ENCODE results near the gene ITGA1.

DNA sequence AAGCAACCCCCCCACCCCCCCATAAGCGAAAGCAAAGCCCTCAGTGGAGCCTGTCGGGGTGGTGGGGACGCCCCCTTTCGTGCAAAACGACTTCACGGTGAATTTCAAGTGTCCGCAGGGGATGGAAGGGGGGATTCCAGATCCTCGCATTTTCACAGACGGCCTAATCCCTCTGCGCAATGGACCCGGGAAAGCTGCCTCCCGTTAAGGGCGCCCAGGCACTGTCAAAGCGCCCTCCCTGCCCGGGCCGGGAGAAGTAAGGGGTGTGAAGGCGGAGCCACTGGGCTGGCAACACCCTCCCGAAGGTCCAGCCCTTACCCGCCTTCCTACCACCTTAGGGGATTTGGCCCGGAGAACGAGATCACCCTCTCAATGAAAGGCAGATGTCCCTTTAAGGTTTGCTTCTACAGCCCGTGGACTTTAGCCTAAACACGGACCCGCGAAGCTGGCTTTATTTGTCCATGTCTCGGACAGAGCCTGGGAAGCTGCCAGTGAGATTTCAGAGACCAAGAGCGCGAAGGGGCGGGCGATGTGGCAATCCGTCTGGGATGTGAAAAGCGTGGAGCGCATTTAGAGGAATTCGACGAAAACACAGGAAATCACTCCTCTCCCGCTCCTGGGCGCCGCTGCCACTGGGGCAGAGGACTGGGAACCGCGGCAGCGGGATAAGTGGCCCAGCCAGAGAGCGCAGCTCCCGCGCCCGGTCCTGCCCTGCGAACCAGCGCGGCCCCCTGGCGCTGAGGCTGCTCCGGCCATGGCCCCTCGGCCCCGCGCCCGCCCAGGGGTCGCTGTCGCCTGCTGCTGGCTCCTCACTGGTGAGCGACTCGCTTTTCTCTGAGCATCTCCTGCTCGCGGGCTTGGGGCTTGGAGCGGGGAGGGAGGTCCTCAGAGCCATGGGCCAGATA is at the start of gene ITGA1, which contains the start of gene PELO:
- TF ChIP-seq, protein P1, sequence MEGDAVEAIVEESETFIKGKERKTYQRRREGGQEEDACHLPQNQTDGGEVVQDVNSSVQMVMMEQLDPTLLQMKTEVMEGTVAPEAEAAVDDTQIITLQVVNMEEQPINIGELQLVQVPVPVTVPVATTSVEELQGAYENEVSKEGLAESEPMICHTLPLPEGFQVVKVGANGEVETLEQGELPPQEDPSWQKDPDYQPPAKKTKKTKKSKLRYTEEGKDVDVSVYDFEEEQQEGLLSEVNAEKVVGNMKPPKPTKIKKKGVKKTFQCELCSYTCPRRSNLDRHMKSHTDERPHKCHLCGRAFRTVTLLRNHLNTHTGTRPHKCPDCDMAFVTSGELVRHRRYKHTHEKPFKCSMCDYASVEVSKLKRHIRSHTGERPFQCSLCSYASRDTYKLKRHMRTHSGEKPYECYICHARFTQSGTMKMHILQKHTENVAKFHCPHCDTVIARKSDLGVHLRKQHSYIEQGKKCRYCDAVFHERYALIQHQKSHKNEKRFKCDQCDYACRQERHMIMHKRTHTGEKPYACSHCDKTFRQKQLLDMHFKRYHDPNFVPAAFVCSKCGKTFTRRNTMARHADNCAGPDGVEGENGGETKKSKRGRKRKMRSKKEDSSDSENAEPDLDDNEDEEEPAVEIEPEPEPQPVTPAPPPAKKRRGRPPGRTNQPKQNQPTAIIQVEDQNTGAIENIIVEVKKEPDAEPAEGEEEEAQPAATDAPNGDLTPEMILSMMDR (conservative IDR thresholded peaks at IDR 0.05 in 1 of 2, IDR thresholded peaks at IDR 0.05 in 1 of 2; ENCODE audit: extremely low read depth in 1 of 2, insufficient read depth in 1 of 2, low read depth in 1 of 2, low read length in 2 of 2): peak in 1 of 2 donors; percentile 38
- no peak for TF ChIP-seq EZH2 (IDR thresholded peaks at IDR 0.05; ENCODE audit: borderline replicate concordance, low read length)
